K562 (cell line): Measurements from ENCODE around the gene QSOX2.

Source experiments
- CTBP1 ChIP-seq: fragments of 450-650 bp; IDR thresholded peaks from 2 replicates; pipeline ENCODE4 v1.6.1; 2016; ENCODE audit warnings: borderline replicate concordance
- EZH2 ChIP-seq: IDR thresholded peaks from 2 replicates; pipeline ENCODE4 v1.6.1; 2012; ENCODE audit warnings: low read depth, mild to moderate bottlenecking, inconsistent platforms, low read length, borderline replicate concordance
- GATAD2B ChIP-seq: fragments of 450-650 bp; IDR thresholded peaks from 2 replicates; pipeline ENCODE4 v1.6.1; 2017; ENCODE audit warnings: mild to moderate bottlenecking, borderline replicate concordance
- GTF2F1 ChIP-seq: IDR thresholded peaks from 2 replicates; pipeline ENCODE4 v1.6.1; 2011; ENCODE audit warnings: low read depth, low read length, improper control_type of control experiment
- HMG20A ChIP-seq: fragments of 450-650 bp; formaldehyde crosslinking; conservative IDR thresholded peaks from 2 replicates; pipeline ENCODE4 v1.4.0; 2020; ENCODE audit warnings: mild to moderate bottlenecking, mixed read lengths
- HMG20B ChIP-seq: fragments of 250-450 bp; sonication (Bioruptor Pico); IDR thresholded peaks from 2 replicates; pipeline ENCODE4 v1.5.0; 2021; ENCODE audit warnings: mild to moderate bottlenecking
- RFX5 ChIP-seq: IDR thresholded peaks from 2 replicates; pipeline ENCODE4 v1.6.1; 2011; ENCODE audit warnings: low read depth, mild to moderate bottlenecking, improper control_type of control experiment, low read length
- SIX5 ChIP-seq, 2 experiments: IDR thresholded peaks; 2 replicates each; pipeline ENCODE4 v1.6.1; 2011; ENCODE audit warnings: low read length in 2 of 2, borderline replicate concordance in 1 of 2, low read depth in 1 of 2, mild to moderate bottlenecking in 1 of 2, moderate library complexity in 1 of 2; ENCODE audit not compliant: insufficient read depth in 1 of 2
- TCF7 ChIP-seq: sonication (generic); IDR thresholded peaks from 2 replicates; pipeline ENCODE4 v1.6.1; 2016; ENCODE audit warnings: antibody characterized with exemption, borderline replicate concordance
- U2AF2 ChIP-seq: fragments of 200-400 bp; formaldehyde crosslinking; optimal IDR thresholded peaks from 2 replicates; pipeline ENCODE3; 2017; ENCODE audit warnings: low read depth, mild to moderate bottlenecking, low read length
- TF ChIP-seq, protein P1 (sequence below): fragments of 250-450 bp; sonication (Bioruptor Pico); IDR thresholded peaks from 2 replicates; pipeline ENCODE4 v1.4.0; 2020; ENCODE audit warnings: mild to moderate bottlenecking, moderate library complexity
- TF ChIP-seq, protein P2 (sequence below): sonication (generic); formaldehyde crosslinking; IDR thresholded peaks from 2 replicates; pipeline ENCODE4 v1.9.0; 2022; ENCODE audit warnings: mild to moderate bottlenecking, missing genetic modification reagents
- TF ChIP-seq, protein P3 (sequence below), 2 experiments: IDR thresholded peaks; 2 replicates each; pipeline ENCODE4 v1.6.1; 2012; ENCODE audit warnings: improper control_type of control experiment in 2 of 2, low read depth in 2 of 2, low read length in 2 of 2, borderline replicate concordance in 1 of 2
- TF ChIP-seq, protein P4 (sequence below), 3 experiments: IDR thresholded peaks in 2 of 3; conservative IDR thresholded peaks in 1 of 3; 2 replicates each; pipeline ENCODE4 v1.5.1; 2011 to 2012; ENCODE audit warnings: low read length in 3 of 3, mild to moderate bottlenecking in 3 of 3, control low read depth in 2 of 3, improper control_type of control experiment in 1 of 3, inconsistent platforms in 1 of 3, low read depth in 1 of 3, mixed read lengths in 1 of 3, moderate library complexity in 1 of 3; ENCODE audit not compliant: insufficient read depth in 2 of 3

DNA sequence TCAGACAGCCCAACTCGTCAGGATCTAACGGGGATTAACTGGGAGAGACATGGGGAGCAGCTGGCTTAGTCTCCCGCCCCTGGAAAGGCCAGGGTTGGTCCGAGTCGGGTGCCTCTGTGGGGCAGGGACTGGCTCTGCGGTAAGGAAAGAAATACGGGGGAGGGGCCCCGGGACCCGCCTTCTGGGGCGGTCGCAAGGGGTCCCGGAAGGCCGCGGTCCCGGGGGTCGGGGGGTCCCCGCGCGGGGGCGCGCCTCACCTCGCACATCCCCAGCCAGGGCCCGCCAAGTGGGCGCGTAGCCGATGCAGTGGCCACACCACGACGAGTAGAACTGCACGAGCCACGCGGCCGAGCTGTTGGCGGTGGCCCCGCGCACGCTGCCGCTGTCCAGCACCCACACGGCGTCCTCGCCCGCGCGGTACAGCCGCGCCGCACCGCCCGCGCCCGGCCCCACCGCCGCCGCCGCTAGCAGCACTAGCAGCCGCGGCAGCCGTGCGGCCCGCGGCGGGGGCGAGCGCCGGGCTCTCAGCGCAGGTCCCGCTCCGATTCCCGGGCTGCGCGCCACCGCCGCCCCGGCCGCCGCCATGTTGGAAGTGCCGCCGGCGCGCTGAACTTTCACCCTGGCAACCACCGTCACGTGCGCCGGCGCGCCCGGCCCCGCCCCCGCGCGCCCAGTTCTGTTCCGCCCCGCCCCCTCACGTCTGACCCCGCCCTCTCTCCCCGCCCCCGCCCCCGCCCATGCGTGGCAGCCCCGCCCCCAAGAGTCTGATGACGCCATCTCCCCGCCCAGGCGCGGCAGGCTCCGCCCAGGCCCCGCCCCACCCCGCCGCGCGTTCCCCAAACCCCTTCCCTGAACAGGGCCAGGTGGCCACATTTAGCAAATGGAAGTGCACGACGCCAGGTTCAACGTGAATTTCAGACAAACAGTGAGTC lies at the start of gene QSOX2:
- TF ChIP-seq HMG20B (CRISPR knock-in tag) (no peak), SIX5 (IDR thresholded peaks at IDR 0.05; ENCODE audit: borderline replicate concordance in 1 of 2, insufficient read depth in 1 of 2, low read depth in 1 of 2, low read length in 2 of 2) (no peak), HMG20A (CRISPR knock-in tag) (no peak), U2AF2 (no peak), RFX5 (no peak), TCF7 (no peak), EZH2 (no peak), GTF2F1 (no peak), GATAD2B (peak; percentile 82), CTBP1 (peak; percentile 48; the same call in 1 of the 2 replicates)
- TF ChIP-seq, protein P1, sequence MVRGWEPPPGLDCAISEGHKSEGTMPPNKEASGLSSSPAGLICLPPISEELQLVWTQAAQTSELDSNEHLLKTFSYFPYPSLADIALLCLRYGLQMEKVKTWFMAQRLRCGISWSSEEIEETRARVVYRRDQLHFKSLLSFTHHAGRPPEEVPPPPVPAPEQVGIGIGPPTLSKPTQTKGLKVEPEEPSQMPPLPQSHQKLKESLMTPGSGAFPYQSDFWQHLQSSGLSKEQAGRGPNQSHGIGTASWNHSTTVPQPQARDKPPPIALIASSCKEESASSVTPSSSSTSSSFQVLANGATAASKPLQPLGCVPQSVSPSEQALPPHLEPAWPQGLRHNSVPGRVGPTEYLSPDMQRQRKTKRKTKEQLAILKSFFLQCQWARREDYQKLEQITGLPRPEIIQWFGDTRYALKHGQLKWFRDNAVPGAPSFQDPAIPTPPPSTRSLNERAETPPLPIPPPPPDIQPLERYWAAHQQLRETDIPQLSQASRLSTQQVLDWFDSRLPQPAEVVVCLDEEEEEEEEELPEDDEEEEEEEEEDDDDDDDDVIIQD (CRISPR knock-in tag): no peak
- TF ChIP-seq, protein P2, sequence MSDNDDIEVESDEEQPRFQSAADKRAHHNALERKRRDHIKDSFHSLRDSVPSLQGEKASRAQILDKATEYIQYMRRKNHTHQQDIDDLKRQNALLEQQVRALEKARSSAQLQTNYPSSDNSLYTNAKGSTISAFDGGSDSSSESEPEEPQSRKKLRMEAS (CRISPR knock-in tag): peak; percentile 92
- TF ChIP-seq, protein P3, sequence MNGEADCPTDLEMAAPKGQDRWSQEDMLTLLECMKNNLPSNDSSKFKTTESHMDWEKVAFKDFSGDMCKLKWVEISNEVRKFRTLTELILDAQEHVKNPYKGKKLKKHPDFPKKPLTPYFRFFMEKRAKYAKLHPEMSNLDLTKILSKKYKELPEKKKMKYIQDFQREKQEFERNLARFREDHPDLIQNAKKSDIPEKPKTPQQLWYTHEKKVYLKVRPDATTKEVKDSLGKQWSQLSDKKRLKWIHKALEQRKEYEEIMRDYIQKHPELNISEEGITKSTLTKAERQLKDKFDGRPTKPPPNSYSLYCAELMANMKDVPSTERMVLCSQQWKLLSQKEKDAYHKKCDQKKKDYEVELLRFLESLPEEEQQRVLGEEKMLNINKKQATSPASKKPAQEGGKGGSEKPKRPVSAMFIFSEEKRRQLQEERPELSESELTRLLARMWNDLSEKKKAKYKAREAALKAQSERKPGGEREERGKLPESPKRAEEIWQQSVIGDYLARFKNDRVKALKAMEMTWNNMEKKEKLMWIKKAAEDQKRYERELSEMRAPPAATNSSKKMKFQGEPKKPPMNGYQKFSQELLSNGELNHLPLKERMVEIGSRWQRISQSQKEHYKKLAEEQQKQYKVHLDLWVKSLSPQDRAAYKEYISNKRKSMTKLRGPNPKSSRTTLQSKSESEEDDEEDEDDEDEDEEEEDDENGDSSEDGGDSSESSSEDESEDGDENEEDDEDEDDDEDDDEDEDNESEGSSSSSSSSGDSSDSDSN (IDR thresholded peaks at IDR 0.05; ENCODE audit: borderline replicate concordance in 1 of 2, low read depth in 2 of 2, low read length in 2 of 2): peak in 1 of 2 experiments; percentile 61; a peak in 1 of 4 replicates
- TF ChIP-seq, protein P4, sequence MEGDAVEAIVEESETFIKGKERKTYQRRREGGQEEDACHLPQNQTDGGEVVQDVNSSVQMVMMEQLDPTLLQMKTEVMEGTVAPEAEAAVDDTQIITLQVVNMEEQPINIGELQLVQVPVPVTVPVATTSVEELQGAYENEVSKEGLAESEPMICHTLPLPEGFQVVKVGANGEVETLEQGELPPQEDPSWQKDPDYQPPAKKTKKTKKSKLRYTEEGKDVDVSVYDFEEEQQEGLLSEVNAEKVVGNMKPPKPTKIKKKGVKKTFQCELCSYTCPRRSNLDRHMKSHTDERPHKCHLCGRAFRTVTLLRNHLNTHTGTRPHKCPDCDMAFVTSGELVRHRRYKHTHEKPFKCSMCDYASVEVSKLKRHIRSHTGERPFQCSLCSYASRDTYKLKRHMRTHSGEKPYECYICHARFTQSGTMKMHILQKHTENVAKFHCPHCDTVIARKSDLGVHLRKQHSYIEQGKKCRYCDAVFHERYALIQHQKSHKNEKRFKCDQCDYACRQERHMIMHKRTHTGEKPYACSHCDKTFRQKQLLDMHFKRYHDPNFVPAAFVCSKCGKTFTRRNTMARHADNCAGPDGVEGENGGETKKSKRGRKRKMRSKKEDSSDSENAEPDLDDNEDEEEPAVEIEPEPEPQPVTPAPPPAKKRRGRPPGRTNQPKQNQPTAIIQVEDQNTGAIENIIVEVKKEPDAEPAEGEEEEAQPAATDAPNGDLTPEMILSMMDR (IDR thresholded peaks at IDR 0.05 in 2 of 3, conservative IDR thresholded peaks at IDR 0.05 in 1 of 3; ENCODE audit: insufficient read depth in 2 of 3, low read depth in 1 of 3, low read length in 3 of 3): no peak
